H1 (cell line): Measurements from ENCODE around the gene TMED10.

Experiments used
- CEBPB ChIP-seq: IDR thresholded peaks from 2 replicates; pipeline ENCODE4 v1.6.1; 2012; ENCODE audit warnings: low read depth, low read length
- CHD2 ChIP-seq: IDR thresholded peaks from 2 replicates; pipeline ENCODE4 v1.6.1; 2012; ENCODE audit warnings: low read length, improper control_type of control experiment
- EZH2 ChIP-seq: fragments of 200-600 bp; sonication (generic); IDR thresholded peaks from 2 replicates; pipeline ENCODE4 v1.7.1; 2012; ENCODE audit warnings: low read depth, mild to moderate bottlenecking, moderate library complexity, low read length, inconsistent platforms; ENCODE audit not compliant: severe bottlenecking
- TF ChIP-seq, protein P1 (sequence below), 3 experiments: IDR thresholded peaks; 1 replicate in 2 of 3; 2 replicates in 1 of 3; pipeline versions ENCODE4 v1.5.1 to v1.6.1; 2011; ENCODE audit warnings: low read length in 3 of 3, mild to moderate bottlenecking in 3 of 3, inconsistent platforms in 2 of 3, low read depth in 1 of 3, moderate library complexity in 1 of 3; ENCODE audit not compliant: insufficient read depth in 1 of 3; ENCODE audit errors: control extremely low read depth in 1 of 3
- TF ChIP-seq, protein P2 (sequence below): IDR thresholded peaks from 2 replicates; pipeline ENCODE4 v1.6.1; 2011; ENCODE audit warnings: low read length, improper control_type of control experiment

GRCh38 chr14:75204116-75204515 is 27.7 kb upstream of the TMED10 start:
- no peak for TF ChIP-seq CHD2
- TF ChIP-seq, protein P1, sequence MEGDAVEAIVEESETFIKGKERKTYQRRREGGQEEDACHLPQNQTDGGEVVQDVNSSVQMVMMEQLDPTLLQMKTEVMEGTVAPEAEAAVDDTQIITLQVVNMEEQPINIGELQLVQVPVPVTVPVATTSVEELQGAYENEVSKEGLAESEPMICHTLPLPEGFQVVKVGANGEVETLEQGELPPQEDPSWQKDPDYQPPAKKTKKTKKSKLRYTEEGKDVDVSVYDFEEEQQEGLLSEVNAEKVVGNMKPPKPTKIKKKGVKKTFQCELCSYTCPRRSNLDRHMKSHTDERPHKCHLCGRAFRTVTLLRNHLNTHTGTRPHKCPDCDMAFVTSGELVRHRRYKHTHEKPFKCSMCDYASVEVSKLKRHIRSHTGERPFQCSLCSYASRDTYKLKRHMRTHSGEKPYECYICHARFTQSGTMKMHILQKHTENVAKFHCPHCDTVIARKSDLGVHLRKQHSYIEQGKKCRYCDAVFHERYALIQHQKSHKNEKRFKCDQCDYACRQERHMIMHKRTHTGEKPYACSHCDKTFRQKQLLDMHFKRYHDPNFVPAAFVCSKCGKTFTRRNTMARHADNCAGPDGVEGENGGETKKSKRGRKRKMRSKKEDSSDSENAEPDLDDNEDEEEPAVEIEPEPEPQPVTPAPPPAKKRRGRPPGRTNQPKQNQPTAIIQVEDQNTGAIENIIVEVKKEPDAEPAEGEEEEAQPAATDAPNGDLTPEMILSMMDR (IDR thresholded peaks at IDR 0.05; ENCODE audit: control extremely low read depth in 1 of 3, insufficient read depth in 1 of 3, low read depth in 1 of 3, low read length in 3 of 3) = no peak
- TF ChIP-seq CEBPB = no peak
- TF ChIP-seq EZH2 = no peak
- TF ChIP-seq, protein P2, sequence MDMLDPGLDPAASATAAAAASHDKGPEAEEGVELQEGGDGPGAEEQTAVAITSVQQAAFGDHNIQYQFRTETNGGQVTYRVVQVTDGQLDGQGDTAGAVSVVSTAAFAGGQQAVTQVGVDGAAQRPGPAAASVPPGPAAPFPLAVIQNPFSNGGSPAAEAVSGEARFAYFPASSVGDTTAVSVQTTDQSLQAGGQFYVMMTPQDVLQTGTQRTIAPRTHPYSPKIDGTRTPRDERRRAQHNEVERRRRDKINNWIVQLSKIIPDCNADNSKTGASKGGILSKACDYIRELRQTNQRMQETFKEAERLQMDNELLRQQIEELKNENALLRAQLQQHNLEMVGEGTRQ = no peak
